ENCODE measurements around the gene GDI1.

GDI1 gene

GRCh38 chrX:154419688-154420401 lies 17.1 kb upstream of the GDI1 start:
- Histone ChIP-seq H3K9me3 (ENCODE audit: control insufficient read depth, insufficient read depth, low read depth, low read length) (no peaks in the 10 kb centered on the region), H3K36me3 (ENCODE audit: control insufficient read depth in 2 of 2, insufficient read depth in 1 of 2, low read length in 2 of 2) (peaks cover 4% of the 10 kb centered on the region in 2 experiments; a peak in 2 of 3 replicates), H3K4me1 (ENCODE audit: control insufficient read depth, insufficient read depth, low read length) (no peaks in the 10 kb centered on the region), H3K4me3 (ENCODE audit: low read depth, low read length) (no peak overlapping the region), H3K27ac (ENCODE audit: extremely low read depth, low read depth, low read length) (no peak overlapping the region)
- ChIA-PET CTCF (interaction anchor here (1.3 kb wide), 1 partner anchor 22 kb away, joined by 4 read pairs; the partner anchor contains the start of gene RPL10), POLR2A (no interaction called here)
- TF ChIP-seq TRIM28 (IDR thresholded peaks at IDR 0.05; ENCODE audit: borderline replicate concordance, low read length) (no peak), ZBTB10 (tag by site-specific recombination; IDR thresholded peaks at IDR 0.05) (no peak), ZNF341 (tag by site-specific recombination; IDR thresholded peaks at IDR 0.05; ENCODE audit: low read depth) (peak; percentile 16; the same call in 1 of the 2 replicates), BCL11B (tag by site-specific recombination; IDR thresholded peaks at IDR 0.05; ENCODE audit: low read depth) (no peak)

- H3K4me3 ChIP-seq (ENCODE audit: low read depth, low read length): no peak overlapping the region
- no peaks in the 10 kb centered on the region for H3K4me1 ChIP-seq (ENCODE audit: control insufficient read depth, insufficient read depth, low read length)
- CTCF ChIA-PET: interaction anchor here (1.3 kb wide), 1 partner anchor 22 kb away, joined by 4 read pairs; the partner anchor contains the start of gene RPL10
- TF ChIP-seq ZNF510 (tag by site-specific recombination; IDR thresholded peaks at IDR 0.05; ENCODE audit: insufficient replicate concordance) (no peak), ZNF174 (tag by site-specific recombination; IDR thresholded peaks at IDR 0.05) (no peak), ZNF354C (tag by site-specific recombination; IDR thresholded peaks at IDR 0.05; ENCODE audit: borderline replicate concordance, low read depth) (no peak)
- H3K36me3 ChIP-seq (ENCODE audit: control insufficient read depth in 2 of 2, insufficient read depth in 1 of 2, low read length in 2 of 2): no peaks in the 10 kb centered on the region; a peak in 1 of 3 replicates
- H3K9me3 ChIP-seq (ENCODE audit: control insufficient read depth, insufficient read depth, low read depth, low read length): no peaks in the 10 kb centered on the region
- POLR2A ChIA-PET: interaction anchor here (1.0 to 1.4 kb wide), 2 partner anchors 11 to 39 kb away, joined by 3 to 4 read pairs; no protein-coding TSS in a partner anchor
- H3K27ac ChIP-seq (ENCODE audit: extremely low read depth, low read depth, low read length): no peak overlapping the region
These were observed 16.6 kb upstream of the GDI1 start for GRCh38 chrX:154420402-154420756.

- TF ChIP-seq PRDM6 (tag by site-specific recombination; IDR thresholded peaks at IDR 0.05) (no peak), SCRT2 (tag by site-specific recombination; IDR thresholded peaks at IDR 0.05) (peak; percentile 60), GFI1B (tag by site-specific recombination; IDR thresholded peaks at IDR 0.05) (no peak)
- Histone ChIP-seq H3K36me3 (ENCODE audit: control insufficient read depth in 2 of 2, insufficient read depth in 1 of 2, low read length in 2 of 2) (peaks cover 0 to 12% of the 10 kb centered on the region in 2 experiments; a peak in 1 of 3 replicates), H3K9me3 (ENCODE audit: control insufficient read depth, insufficient read depth, low read depth, low read length) (no peaks in the 10 kb centered on the region), H3K27ac (ENCODE audit: extremely low read depth, low read depth, low read length) (no peak overlapping the region), H3K4me1 (ENCODE audit: control insufficient read depth, insufficient read depth, low read length) (no peaks in the 10 kb centered on the region), H3K4me3 (ENCODE audit: low read depth, low read length) (no peak overlapping the region)
- POLR2A ChIA-PET: interaction anchor here (1.2 kb wide), 1 partner anchor 15 kb away, joined by 4 read pairs; no protein-coding TSS in a partner anchor
- CTCF ChIA-PET: interaction anchor here (0.6 to 1.2 kb wide), 3 partner anchors 9 to 54 kb away, joined by 3 to 5 read pairs (median 3); no protein-coding TSS in a partner anchor
These were observed 9.8 kb upstream of the GDI1 start for GRCh38 chrX:154426916-154427770.

Measured in HEK293 (cell line).